Esophagus squamous epithelium (tissue), 4 donors: ENCODE results near the gene ZNF516.

ENCODE experiments used
- CTCF ChIP-seq, 6 experiments: fragments of 450-650 bp in 4 of 6; fragments of 200-600 bp in 2 of 6; sonication (generic) in 2 of 6; IDR thresholded peaks; one replicate each; pipeline ENCODE4 v1.5.1; 2016 to 2019; ENCODE audit warnings: antibody characterized with exemption in 6 of 6, mild to moderate bottlenecking in 4 of 6, moderate library complexity in 4 of 6
- POLR2A ChIP-seq, 4 donors: fragments of 450-650 bp; IDR thresholded peaks; one replicate each; pipeline ENCODE4 v1.6.1; 2017; ENCODE audit warnings: antibody characterized with exemption in 4 of 4, mild to moderate bottlenecking in 4 of 4, moderate library complexity in 3 of 4

GRCh38 chr18:76484749-76485387 is 10.2 kb downstream of the ZNF516 start:
- TF ChIP-seq CTCF (IDR thresholded peaks at IDR 0.05), result no peak
- TF ChIP-seq POLR2A (IDR thresholded peaks at IDR 0.05), result no peak
